ELF-1 (cell line): ENCODE data around the gene NPM1.

ENCODE experiments used
- DNase-seq: peaks from one replicate; pipeline ENCODE4 v3.0.0-alpha.2; 2016; ENCODE audit warnings: low read depth, low spot score

NPM1 gene

DNA sequence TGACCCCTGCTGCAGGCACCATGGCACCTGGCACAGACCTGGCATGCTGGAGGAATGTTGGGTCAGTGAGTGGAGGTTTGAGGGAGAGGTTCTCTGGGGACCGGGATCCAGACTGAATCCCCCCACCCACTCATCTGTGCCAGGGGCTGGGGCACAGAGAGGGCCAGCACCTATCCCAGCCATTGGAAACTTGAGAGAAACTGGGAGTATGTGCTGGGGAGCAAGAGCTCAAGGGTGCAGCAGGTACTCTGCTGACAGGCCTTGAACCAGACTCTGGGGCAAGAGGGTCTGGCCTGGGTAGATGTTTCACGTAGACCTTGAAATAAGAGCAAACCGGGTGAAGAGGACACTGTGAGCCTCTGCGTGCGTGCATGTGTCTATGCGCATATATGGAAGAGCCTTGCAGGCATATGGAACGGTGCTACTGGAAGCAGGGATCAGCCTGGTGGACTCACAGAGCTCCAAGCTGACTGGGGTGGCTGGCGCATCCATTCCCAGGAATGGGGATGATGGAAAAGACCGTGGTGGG, 40.6 kb downstream of the NPM1 start:
- no peak for DNase-seq

DNA sequence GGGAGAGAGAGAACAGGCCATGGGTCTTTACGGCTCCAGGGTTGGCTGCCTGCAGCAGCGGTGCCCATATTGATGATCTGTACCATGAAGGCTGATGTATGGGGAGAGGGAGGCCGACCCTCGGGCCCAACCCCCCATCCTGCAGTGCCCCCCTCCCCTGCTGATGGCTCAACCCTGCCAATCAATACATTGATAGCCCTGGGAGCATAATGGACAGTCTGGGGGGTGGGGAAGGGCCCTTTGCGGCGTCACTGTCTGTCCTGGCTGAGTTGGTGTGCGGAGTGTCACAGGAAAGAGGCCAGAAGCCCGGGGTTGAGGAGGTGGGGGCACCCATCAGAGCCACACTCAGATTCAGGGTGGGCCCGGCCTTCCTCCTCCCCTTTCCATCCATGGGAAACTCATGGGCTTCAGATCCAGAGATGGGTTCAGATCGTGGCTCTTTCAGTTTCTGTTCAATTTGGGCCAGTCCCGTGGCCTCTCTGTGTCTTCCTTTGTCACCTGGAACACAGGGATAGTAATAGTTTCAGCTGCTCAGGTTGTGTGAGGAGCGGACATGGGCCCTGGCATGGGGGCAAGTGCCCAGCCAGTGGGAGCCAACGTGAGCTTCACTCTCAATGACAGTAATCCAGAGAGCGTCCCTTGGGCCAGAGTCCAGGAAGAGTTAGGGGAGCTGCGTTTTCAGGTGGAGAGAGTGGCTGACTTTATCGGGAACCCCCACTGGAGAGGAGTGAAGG, 41.3 kb downstream of the NPM1 start:
- no peak for DNase-seq

DNA sequence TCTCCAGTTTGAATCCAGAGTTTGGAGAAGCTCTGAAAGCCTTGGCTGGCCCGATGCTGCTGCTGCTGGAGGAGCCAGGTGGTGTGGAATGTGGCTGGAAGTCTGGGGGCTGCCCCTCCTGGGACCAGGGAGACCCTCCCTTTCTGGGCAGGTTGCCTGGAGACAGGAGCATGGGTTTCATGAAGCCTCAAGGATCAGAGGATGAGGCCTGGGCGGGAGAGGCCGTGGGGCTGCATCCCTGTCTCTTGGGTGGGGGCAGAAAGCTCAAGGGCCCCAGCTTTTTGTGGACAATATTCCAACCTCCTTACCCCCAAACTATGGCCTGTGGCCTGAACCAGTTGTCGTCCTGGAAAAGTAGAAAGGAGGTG, 41.9 kb downstream of the NPM1 start:
- DNase-seq: no peak

DNA sequence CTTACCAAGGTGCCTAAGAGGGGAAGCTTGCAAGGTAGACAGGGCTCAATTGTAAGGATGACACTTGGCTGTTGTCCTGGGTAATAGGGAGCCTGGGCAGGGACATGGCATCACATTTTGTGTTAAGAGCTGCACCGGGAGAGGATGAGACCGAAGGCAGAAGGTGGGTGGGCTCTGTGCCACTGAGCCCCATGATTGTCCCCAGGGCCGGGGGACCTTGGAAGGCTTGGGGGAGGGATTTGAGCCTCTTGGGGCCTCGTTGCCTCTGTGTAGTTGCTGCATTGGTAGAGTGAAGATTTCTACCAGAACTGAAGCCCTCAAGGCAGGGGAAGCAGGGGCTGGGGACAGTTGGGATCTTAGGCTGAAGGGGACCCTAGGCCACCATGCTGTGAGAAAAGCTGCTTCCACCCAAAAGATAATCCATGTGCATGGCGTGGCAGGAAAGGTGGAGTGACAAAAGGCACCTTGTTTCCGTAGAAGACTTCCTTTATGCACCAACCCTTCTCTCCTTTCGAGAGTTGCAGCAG, 43.7 kb downstream of the NPM1 start:
- DNase-seq: no peak

- no peak for DNase-seq
Observed at GRCh38 chr5:171432076-171432475, 44.4 kb downstream of the NPM1 start.

DNA sequence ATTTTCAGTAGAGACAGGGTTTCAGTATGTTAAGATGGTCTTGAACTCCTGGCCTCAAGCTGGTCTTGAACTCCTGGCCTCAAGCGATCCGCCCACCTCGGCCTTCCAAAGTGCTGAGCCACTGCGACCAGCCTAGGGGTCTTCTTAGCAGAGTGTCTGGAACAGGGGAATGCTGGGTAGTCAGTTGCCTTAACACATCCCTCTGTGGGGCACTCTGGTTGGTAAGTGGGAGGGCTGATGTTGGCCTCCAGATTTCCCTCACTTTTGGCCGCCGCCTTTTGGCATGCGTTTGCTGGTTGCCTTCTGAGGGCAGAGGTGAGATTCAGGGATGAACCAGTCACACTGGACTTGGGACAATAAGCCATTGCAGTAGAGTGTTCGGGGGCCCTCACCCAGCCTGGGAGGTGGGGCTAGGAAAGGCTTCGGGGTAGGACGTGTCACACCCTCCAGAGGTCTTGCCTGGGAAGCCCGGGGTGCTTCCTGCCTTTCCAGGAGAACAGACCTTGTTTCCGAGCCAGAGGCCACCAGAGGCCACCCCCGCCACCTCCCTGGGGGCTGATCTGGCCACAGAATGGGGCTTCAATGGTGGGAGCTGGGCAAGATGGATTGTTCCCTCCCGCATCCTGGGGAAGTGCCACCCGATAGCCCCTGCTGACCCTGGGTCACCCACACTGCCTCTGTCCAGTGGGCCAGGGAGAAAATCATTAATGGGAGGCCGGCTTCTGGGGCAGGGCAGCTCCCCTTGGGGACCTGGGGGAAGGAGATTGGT, 45.1 kb downstream of the NPM1 start:
- DNase-seq: no peak

DNA sequence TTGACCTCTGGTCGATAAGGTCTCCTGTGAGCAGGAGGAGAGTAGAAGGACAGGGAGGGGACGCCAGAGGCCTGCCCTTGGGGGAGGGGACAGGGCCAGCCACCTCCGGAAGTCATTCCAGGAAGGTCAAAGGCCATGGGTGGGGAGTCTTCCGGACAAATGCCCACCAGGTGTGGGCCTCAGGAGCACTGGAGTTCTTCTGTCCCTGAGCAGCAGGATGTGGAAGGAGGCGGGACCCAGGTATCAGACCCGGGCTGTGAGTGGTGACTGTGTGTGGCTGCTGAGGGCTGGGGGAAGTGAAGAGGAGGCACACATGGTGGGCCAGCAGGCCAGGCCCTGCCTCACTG, 45.7 kb downstream of the NPM1 start:
- DNase-seq: no peak

GRCh38 chr5:171433982-171434676, 46.5 kb downstream of the NPM1 start:
- no peak for DNase-seq

GRCh38 chr5:171434874-171435273, 47.2 kb downstream of the NPM1 start:
- DNase-seq: no peak

- no peak for DNase-seq
Observed at GRCh38 chr5:171435908-171436307, 48.3 kb downstream of the NPM1 start.

DNA sequence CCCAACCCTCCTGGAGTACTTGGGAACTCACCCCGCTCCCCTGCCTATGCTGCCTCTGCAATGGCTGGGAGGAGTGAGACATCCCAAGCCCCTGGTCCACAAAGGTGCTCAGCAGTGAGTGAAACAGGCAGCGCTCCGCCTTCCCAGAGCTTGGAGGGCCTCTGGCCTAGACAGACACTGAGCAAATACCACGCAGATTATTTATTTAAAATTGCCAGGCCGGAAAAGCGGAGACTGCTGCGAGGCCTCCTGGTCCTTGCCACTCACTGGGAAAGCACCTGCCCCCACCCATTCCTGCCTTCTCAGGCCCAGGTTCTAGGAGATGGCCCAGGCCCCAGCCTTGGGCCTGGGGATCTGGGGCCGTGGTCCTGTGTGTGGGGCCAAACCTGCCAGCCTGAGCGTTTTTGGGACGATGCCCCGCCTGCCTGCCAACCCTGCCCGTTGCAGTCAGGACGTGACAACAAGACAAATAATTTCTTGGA, 49.2 kb downstream of the NPM1 start:
- DNase-seq: no peak

DNA sequence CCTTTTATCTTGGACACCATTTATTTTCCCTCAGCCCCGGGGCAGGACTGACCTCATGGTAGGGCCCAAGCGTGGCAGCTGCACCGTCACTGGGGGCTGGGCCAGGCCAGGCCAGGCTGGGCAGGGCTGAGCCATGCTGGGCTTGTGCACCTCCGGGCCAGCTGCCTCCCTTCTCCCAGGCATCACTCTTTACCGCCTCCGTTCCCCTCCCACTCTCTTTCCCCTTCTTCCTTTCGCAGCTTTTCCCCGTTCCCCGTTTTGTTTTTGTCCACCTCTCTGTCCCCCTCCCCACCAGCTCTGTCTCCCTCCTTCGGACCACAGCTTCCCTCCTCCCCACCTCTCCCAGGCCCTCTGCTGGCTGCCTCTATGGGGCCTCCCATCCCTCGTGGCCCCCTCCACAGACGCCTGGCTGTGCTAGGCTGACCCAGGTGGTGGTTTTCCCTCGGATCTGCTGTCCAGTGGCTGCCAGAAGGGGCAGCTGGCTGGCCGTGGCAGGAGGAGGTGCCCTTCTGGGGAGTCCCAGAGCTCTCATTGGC, 49.7 kb downstream of the NPM1 start:
- no peak for DNase-seq

- DNase-seq: no peak
Observed at GRCh38 chr5:171438738-171439137, 51.1 kb downstream of the NPM1 start.

DNA sequence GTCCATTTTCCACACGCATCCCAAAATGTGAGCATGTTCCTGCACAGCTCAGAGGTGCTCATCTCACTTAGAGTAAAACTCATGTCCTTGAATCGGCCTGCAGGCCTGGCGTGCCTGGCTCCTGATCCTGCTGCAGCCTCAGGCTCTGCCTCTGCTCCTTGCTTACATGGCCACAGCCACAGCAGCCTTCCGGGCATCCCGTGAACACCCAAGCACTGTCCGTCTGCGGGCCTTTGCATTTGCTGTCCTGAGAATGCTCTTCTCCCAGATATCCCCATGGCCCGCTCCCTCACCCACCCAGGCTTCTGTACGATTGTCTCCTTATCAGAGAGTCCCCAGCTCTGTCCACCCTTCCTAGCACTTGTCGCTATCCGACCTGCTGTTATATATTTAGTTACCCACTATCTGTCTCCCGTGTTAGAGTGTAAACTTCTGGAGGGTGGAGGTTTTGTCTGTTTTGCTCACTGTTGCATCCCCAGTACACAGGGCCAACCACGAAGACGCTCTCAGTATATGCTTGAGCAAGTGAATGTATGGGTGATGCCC, 53.7 kb downstream of the NPM1 start:
- no peak for DNase-seq

DNA sequence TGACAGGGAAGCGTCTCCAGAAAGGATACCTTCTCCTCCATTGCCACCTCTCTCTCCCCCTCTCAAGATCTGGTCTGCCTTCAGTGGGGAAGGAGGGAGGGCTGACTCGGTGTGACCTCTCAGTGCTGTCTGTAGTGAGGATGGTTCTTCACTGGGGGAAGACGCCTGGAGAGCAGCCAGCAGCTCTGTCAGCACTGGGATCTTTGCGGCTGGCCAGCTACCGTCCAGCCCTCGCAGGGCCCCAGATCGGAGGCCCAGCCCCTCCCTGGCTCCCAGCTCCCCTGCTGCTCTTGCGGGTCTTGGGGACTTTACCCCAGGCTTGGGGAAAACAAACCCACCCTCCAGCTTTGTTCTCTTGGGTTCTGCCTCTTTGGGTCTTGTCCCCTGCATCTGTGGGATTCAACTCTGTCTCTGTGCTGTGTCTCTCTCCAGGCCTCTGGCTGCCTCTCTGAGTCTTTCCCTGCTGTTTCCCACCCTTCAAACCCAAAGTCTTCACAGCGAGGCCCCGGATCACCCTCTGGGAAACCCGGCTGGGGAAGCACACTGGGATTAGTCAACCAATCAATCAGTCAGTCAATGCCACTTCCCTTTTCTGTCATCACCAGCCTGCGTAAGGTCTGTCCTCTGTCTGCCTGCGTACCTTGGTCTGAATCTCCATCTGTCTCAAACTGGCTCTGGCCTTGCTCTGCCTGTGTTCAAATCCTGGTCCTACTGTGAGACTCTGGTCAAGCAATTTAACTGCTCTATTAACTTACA, 54.8 kb downstream of the NPM1 start:
- no peak for DNase-seq

DNA sequence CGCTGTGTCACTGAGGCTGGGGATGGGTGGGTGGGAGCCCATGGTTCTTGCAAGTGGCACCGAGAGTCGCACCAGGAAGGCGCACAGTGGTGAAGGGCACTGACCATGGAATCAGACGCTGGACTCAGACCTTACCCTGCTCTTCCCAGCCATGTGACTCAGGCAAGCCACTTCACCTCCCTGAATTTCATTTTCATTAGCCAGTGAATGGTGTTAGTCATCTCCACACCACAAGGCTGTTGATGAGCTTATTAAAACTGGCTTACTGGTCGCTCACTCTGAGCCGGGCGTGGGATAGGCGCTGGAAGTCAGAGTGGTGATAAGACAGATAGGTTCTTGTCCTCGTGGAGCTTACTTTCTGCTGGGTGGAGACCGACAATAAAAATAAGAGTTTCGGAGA, 56.9 kb downstream of the NPM1 start:
- DNase-seq: no peak

DNA sequence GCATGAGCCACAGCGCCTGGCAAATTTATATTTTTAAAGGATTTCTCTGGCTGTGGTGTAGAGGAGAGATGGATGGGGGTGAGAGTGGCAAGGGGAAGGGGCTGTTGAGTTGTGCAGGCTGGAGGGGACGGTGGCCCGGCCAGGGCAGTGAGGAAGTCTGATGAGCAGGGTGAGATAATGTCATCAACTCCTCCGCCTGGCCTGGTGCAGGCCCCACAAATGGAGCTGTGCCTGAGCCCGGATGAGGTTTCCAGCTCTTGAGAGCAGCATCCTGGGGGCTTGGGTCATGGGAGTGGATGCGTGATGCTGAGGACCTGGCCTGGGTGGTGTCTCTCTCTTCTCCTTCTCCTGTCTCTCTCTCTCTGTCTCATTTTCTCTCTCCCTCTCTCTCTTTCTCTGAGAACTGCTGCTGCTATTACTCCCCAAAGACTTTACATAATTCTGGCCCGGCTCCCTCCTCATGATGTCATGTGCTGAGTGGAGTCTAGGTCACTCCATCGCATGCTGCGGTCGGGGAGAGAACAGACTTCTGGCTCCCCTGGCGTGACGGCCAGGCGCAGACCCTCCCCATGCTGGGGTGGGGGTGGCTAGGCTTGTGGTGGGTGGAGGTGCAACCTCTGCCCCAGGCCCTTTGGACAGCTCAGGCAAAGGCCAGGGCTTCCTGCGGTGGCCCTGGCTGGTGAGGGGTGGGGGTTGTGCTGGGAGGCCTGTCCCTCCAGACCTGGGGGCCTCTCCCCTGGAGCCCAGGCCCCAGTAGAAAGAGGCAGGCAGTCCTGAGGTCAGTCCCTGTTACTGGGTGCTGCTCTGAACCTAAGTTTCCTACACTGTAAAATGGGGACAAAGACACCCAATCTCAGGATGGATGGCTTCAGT, 58.2 kb downstream of the NPM1 start:
- DNase-seq: no peak

DNA sequence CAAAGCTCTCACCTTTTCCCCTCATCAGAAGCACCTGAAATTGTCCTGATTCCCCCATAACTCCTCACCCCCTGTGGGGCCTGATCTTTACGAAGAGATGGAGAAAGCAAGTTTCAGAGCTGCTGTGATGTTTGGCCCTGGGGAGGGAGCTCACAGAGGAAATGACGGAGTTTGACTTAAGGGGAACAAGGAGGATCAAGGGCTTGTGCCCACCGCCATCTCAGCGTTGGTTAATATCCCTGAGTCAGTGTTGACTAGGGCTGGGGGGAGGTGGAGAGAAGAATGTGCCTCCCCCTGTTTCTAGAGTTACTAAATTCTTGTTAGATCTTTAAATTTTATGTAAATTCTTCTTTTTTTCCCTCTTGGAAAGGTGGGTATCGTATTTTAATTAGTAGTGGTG, 59.6 kb downstream of the NPM1 start:
- DNase-seq: no peak

GRCh38 chr5:171449426-171449825, 61.8 kb downstream of the NPM1 start:
- DNase-seq: no peak
